H1 (cell line): ENCODE measurements around the gene NKD2. TPM values are rescaled to one million over a fixed set of nuclear protein-coding genes. Genes with fewer than 3 reads are reported as not detected.

Experiments
- BCL11A ChIP-seq, 2 experiments: IDR thresholded peaks; one replicate each; pipeline ENCODE4 v1.6.1; 2011; ENCODE audit warnings: low read depth in 2 of 2, low read length in 2 of 2, mild to moderate bottlenecking in 2 of 2
- CREB1 ChIP-seq: IDR thresholded peaks from 2 replicates; pipeline ENCODE4 v1.6.1; 2012; ENCODE audit warnings: inconsistent platforms
- NANOG ChIP-seq: IDR thresholded peaks from 2 replicates; pipeline ENCODE4 v1.6.1; 2011; ENCODE audit warnings: low read length, low read depth, mild to moderate bottlenecking, inconsistent platforms; ENCODE audit not compliant: insufficient read depth, poor library complexity, severe bottlenecking
- NRF1 ChIP-seq: IDR thresholded peaks from 2 replicates; pipeline ENCODE4 v1.6.1; 2011; ENCODE audit warnings: mild to moderate bottlenecking, low read depth, low read length, improper control_type of control experiment
- polyA plus RNA-seq, 7 experiments: library from polyadenylated mRNA; depleted of rRNA in 3 of 7; stranded (reverse) in 5 of 7; unstranded in 2 of 7; fragments of >200 nt in 5 of 7; fragments of 200-250 nt in 2 of 7; gene quantifications; 1 replicate in 5 of 7; 2 replicates in 1 of 7; 4 replicates in 1 of 7; pipeline versions ENCODE4 v1.2.1 to v1.2.3, GENCODE V29; 2011 to 2013; ENCODE audit warnings: missing spikeins in 2 of 7, mixed read lengths in 2 of 7
- total RNA-seq: library from RNA; stranded (reverse); fragmentation: NEBNext Ultra II Directional; extraction: Animal tissue kit (Norgen Biotek cat#: 25700); gene quantifications from 2 replicates; pipeline ENCODE4 v1.2.1, GENCODE V29; 2021

The NKD2 gene
- total and polyA plus RNA-seq, 2 of the 8 experiments (the other 6 are each of a cell fraction or from before 2014, with no cell fraction given): 5.5 to 7.9 TPM

DNA sequence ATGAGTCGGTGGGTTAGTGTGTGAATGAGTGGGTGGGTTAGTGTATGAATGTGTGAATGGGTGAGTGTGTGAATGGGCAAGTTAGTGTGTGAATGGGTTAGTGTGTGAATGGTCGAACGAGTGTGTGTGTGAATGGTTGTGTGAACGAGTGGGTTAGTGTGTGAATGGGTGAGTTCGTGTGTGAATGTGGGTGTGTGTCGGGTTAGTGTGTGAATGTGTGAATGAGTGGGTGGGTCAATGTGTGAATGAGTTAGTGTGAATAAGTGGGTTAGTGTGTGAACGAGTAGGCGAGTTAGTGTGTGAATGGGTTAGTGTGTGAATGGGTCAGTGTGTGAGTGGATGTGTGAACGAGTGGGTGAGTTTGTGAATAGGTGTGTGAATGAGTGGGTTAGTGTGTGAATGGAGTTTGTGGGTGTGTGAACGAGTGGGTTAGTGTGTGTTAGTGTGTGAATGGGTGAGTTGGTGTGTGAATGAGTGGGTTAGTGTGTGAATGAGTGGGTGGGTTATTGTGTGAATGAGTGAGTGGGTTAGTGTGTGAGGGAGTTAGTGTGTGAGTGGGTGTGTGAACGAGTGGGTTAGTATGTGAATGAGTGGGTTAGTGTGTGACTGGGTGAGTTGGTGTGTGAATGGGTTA is 38.8 kb downstream of the NKD2 start (continued):
- TF ChIP-seq NANOG (no peak), NRF1 (no peak), CREB1 (no peak), BCL11A (IDR thresholded peaks at IDR 0.05; ENCODE audit: low read depth in 2 of 2, low read length in 2 of 2) (no peak)
